ENCODE measurements around the gene IGLL5. TPM values are rescaled to one million over a fixed set of nuclear protein-coding genes. Genes with fewer than 3 reads are reported as not detected.

The IGLL5 gene
- total RNA-seq, 4 donors from 2014 or later = 1.1 to 35.5 (median 6.0) TPM; not detected in 1

DNA sequence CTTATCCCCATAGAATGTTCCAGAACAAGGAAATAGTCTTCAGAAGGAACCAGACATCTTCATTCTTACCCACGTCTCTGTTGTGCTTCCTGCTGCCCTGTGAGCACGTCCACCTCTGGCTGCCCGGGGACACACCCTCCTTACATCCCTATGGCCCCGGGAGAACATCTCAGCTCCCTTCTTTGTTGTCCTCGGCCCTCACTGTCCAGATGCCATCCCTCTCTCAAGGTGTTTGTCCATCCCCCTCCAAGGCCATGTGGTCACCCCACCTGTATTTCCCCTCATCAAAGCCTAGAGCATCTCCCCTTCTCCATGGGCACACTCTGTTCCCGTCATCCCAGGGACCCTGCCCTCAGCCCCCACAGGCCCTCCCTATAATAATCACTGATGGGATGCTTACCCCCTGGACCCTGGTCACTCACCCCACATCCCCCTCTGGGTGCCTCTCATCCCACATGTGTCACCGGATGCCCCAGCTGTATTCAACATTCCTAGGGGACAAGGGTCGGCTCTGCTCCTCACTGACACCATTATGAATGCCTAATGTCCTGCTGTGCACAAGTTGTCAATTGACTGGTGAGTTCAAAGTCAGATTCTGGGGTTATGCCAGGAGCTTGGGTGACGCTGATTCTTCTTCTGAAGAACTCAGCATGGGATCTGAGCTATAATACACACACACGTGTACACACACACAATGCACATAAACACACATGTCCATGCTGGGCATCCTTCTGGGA, 28.8 kb downstream of the IGLL5 start:
- DNase-seq = no peak
- Histone ChIP-seq H3K4me3 (no peak overlapping the region), H3K36me3 (no peaks in the 10 kb centered on the region), H3K27ac (no peak overlapping the region), H3K9me3 (no peaks in the 10 kb centered on the region), H3K27me3 (no peaks in the 10 kb centered on the region), H3K4me1 (no peaks in the 10 kb centered on the region)
- no peak for TF ChIP-seq CTCF (IDR thresholded peaks at IDR 0.05)
- no peak for TF ChIP-seq POLR2A (IDR thresholded peaks at IDR 0.05)

DNA sequence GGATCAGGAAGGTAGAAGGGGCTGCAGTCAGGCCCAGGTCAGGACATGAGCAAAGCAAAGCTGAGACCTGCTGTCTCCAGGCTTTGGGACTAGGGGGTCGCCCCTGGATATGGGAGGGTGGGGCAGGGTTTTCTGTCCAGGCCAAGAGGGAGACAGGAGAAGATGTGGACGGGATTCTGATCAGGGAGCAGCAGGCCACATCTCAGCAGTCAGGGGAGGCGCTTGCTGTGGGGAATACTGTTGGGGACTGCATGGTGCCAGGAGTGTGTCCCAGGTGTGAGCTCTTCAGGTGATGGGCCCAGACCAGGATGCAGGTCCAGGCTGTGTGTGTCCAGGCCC, 29.3 kb downstream of the IGLL5 start:
- no peak overlapping the region for H3K4me3 ChIP-seq
- no peaks in the 10 kb centered on the region for H3K27me3 ChIP-seq
- DNase-seq = no peak
- H3K27ac ChIP-seq = no peak overlapping the region
- H3K9me3 ChIP-seq = no peaks in the 10 kb centered on the region
- no peak for TF ChIP-seq CTCF (IDR thresholded peaks at IDR 0.05)
- TF ChIP-seq POLR2A (IDR thresholded peaks at IDR 0.05) = no peak
- H3K4me1 ChIP-seq = no peaks in the 10 kb centered on the region
- no peaks in the 10 kb centered on the region for H3K36me3 ChIP-seq

DNA sequence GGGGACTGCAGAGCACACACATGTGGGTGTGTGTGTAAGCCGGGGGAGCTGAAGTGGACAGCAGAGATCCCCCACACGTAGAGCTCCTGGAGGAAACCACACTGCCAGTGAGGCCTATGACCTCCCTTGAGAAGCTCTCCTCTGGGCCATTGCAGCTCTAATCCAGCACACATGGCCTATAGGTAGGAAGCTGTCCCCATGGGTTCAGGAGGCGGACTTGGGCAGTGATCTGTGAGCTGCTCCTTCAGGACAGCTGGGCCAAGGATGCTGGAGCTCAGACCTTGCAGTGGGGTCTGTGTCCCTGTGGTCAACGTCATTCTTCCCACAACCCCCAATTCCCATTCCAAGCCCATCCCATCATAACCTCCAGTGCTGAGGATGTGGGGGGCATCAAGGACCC, 29.8 kb downstream of the IGLL5 start:
- H3K36me3 ChIP-seq = no peaks in the 10 kb centered on the region
- H3K27ac ChIP-seq = no peak overlapping the region
- no peaks in the 10 kb centered on the region for H3K4me1 ChIP-seq
- no peak overlapping the region for H3K4me3 ChIP-seq
- TF ChIP-seq POLR2A (IDR thresholded peaks at IDR 0.05) (no peak), CTCF (IDR thresholded peaks at IDR 0.05) (no peak)
- H3K9me3 ChIP-seq = no peaks in the 10 kb centered on the region
- no peaks in the 10 kb centered on the region for H3K27me3 ChIP-seq
- DNase-seq = no peak

- Histone ChIP-seq H3K27ac (no peak overlapping the region), H3K9me3 (no peaks in the 10 kb centered on the region), H3K36me3 (no peaks in the 10 kb centered on the region), H3K4me3 (no peak overlapping the region), H3K4me1 (no peaks in the 10 kb centered on the region), H3K27me3 (no peaks in the 10 kb centered on the region)
- DNase-seq = no peak
- TF ChIP-seq CTCF (IDR thresholded peaks at IDR 0.05) (no peak), POLR2A (IDR thresholded peaks at IDR 0.05) (no peak)
These were observed 30.8 kb downstream of the IGLL5 start for GRCh38 chr22:22918297-22918965.

GRCh38 chr22:22919041-22919440, 31.4 kb downstream of the IGLL5 start:
- no peak overlapping the region for H3K27ac ChIP-seq
- DNase-seq = no peak
- no peaks in the 10 kb centered on the region for H3K27me3 ChIP-seq
- no peak overlapping the region for H3K4me3 ChIP-seq
- H3K4me1 ChIP-seq = no peaks in the 10 kb centered on the region
- H3K36me3 ChIP-seq = no peaks in the 10 kb centered on the region
- no peaks in the 10 kb centered on the region for H3K9me3 ChIP-seq
- no peak for TF ChIP-seq POLR2A (IDR thresholded peaks at IDR 0.05)
- no peak for TF ChIP-seq CTCF (IDR thresholded peaks at IDR 0.05)

Measured in Peyer's patch (tissue), 4 donors.